Endothelial cell of umbilical vein (primary cell): ENCODE measurements around the gene ULK4. TPM values are rescaled to one million over a fixed set of nuclear protein-coding genes. Genes with fewer than 3 reads are reported as not detected.

ENCODE experiments used
- BruUV-seq: library from RNA; stranded (reverse); fragments of 400-500 nt; replicated peaks from 2 replicates; lab custom pipeline; 2021; lab: Mats Ljungman, UMichigan
- CTCF ChIA-PET: fragments of 300-600, 350-600 bp; sonication (Branson Sonifier 250); formaldehyde crosslinking; loops from one replicate; lab custom pipeline; 2021; ENCODE audit warnings: antibody characterized with exemption, inconsistent platforms; lab: Charles Lee
- POLR2A ChIA-PET: fragments of 300-600, 350-600 bp; sonication (Branson Sonifier 250); formaldehyde crosslinking; loops from one replicate; lab custom pipeline; 2021; ENCODE audit warnings: antibody characterized with exemption, inconsistent platforms; lab: Charles Lee
- DNase-seq: peaks from one replicate; pipeline ENCODE4 v3.0.0-alpha.2; 2011; ENCODE audit warnings: low read depth, low spot score
- FAIRE-seq: peaks from 2 replicates; lab custom pipeline; 2011; peaks lifted over from hg19 to GRCh38; lab: Jason Lieb, UNC
- H2AFZ ChIP-seq: 2 replicates; pipeline ENCODE4 v1.6.0; 2012; ENCODE audit warnings: low read depth, low read length, control low read depth, inconsistent platforms
- H3K27ac ChIP-seq: 2 replicates; pipeline ENCODE4 v1.5.1; 2011; ENCODE audit warnings: low read depth, mild to moderate bottlenecking, control low read depth, low read length, moderate library complexity; ENCODE audit not compliant: insufficient read depth
- H3K27me3 ChIP-seq, 2 experiments: 2 replicates each; pipeline versions ENCODE4 v1.6.0 to v1.6.1; 2011; ENCODE audit warnings: low read length in 2 of 2, mixed read lengths in 1 of 2; ENCODE audit not compliant: control insufficient read depth in 2 of 2, insufficient read depth in 2 of 2
- H3K36me3 ChIP-seq, 2 experiments: 2 replicates in 1 of 2; 3 replicates in 1 of 2; pipeline ENCODE4 v1.5.1; 2011; ENCODE audit warnings: low read length in 2 of 2, mild to moderate bottlenecking in 1 of 2, moderate library complexity in 1 of 2; ENCODE audit not compliant: control insufficient read depth in 2 of 2, insufficient read depth in 2 of 2; ENCODE audit errors: extremely low read depth in 1 of 2
- H3K4me1 ChIP-seq: 3 replicates; pipeline ENCODE4 v1.5.1; 2011; ENCODE audit warnings: mild to moderate bottlenecking, low read length; ENCODE audit not compliant: control insufficient read depth, insufficient read depth; ENCODE audit errors: extremely low read depth
- H3K4me2 ChIP-seq: 2 replicates; pipeline ENCODE4 v1.6.1; 2011; ENCODE audit warnings: low read length, control low read depth, mixed read lengths; ENCODE audit not compliant: insufficient read depth
- H3K4me3 ChIP-seq, 3 experiments: fragments of 200-600 bp in 1 of 3; sonication (generic), shearing (Covaris generic) in 1 of 3; replicated peaks in 1 of 3; 2 replicates each; pipeline ENCODE4 v1.5.1; 2011 to 2016; ENCODE audit warnings: control low read depth in 3 of 3, low read length in 3 of 3, mild to moderate bottlenecking in 2 of 3, inconsistent platforms in 1 of 3, low read depth in 1 of 3, moderate library complexity in 1 of 3; ENCODE audit not compliant: insufficient read depth in 1 of 3
- H3K79me2 ChIP-seq: 2 replicates; pipeline ENCODE4 v1.6.0; 2012; ENCODE audit warnings: low read length, inconsistent platforms; ENCODE audit not compliant: control insufficient read depth, insufficient read depth
- H3K9ac ChIP-seq: replicated peaks from 2 replicates; pipeline ENCODE3; 2011; ENCODE audit warnings: low read length, control low read depth; ENCODE audit not compliant: insufficient read depth; ENCODE audit errors: extremely low read depth
- H3K9me1 ChIP-seq: replicated peaks from 3 replicates; pipeline ENCODE4 v1.6.0; 2011; ENCODE audit warnings: mild to moderate bottlenecking, low read length; ENCODE audit not compliant: control insufficient read depth, insufficient read depth; ENCODE audit errors: extremely low read depth
- H3K9me3 ChIP-seq: replicated peaks from 2 replicates; pipeline ENCODE4 v1.5.1; 2012; ENCODE audit warnings: low read length, inconsistent platforms; ENCODE audit not compliant: control insufficient read depth, insufficient read depth
- H4K20me1 ChIP-seq: replicated peaks from 2 replicates; pipeline ENCODE3; 2011; ENCODE audit warnings: mild to moderate bottlenecking, low read length; ENCODE audit not compliant: control insufficient read depth, insufficient read depth; ENCODE audit errors: extremely low read depth
- CTCF ChIP-seq, 2 donors: IDR thresholded peaks; 1 replicate in 1 of 2; 2 replicates in 1 of 2; pipeline ENCODE4 v1.5.1; 2011; ENCODE audit warnings: low read length in 2 of 2, mild to moderate bottlenecking in 2 of 2, moderate library complexity in 2 of 2, control low read depth in 1 of 2, inconsistent platforms in 1 of 2, low read depth in 1 of 2; ENCODE audit not compliant: insufficient read depth in 1 of 2; ENCODE audit errors: extremely low read depth in 1 of 2
- EZH2 ChIP-seq: IDR thresholded peaks from 2 replicates; pipeline ENCODE4 v1.6.1; 2012; ENCODE audit warnings: borderline replicate concordance, low read depth, mild to moderate bottlenecking, moderate library complexity, low read length, inconsistent platforms; ENCODE audit not compliant: severe bottlenecking
- FOS ChIP-seq: IDR thresholded peaks from 2 replicates; pipeline ENCODE4 v1.6.1; 2011; ENCODE audit warnings: mild to moderate bottlenecking, low read length, moderate library complexity, borderline replicate concordance; ENCODE audit not compliant: insufficient read depth
- GATA2 ChIP-seq: IDR thresholded peaks from 2 replicates; pipeline ENCODE4 v1.7.0; 2011; ENCODE audit warnings: low read depth, mild to moderate bottlenecking, moderate library complexity, mixed read lengths, low read length; ENCODE audit not compliant: insufficient read length, insufficient read depth
- JUN ChIP-seq: IDR thresholded peaks from 2 replicates; pipeline ENCODE4 v1.6.1; 2011; ENCODE audit warnings: borderline replicate concordance, low read depth; ENCODE audit not compliant: insufficient read length, insufficient read depth
- MAX ChIP-seq: IDR thresholded peaks from 2 replicates; pipeline ENCODE4 v1.6.1; 2011; ENCODE audit not compliant: insufficient read depth, insufficient read length
- MYC ChIP-seq: IDR thresholded peaks from one replicate; pipeline ENCODE4 v1.6.1; 2011; ENCODE audit warnings: mild to moderate bottlenecking, low read depth, low read length
- POLR2A ChIP-seq: IDR thresholded peaks from 2 replicates; pipeline ENCODE4 v1.6.1; 2012; ENCODE audit warnings: low read depth, mild to moderate bottlenecking, control low read depth, low read length
- POLR2AphosphoS5 ChIP-seq: IDR thresholded peaks from 2 replicates; pipeline ENCODE4 v1.6.1; 2012; ENCODE audit warnings: low read depth, mild to moderate bottlenecking, control low read depth, low read length, moderate library complexity; ENCODE audit not compliant: insufficient read depth
- dilution Hi-C: fragments of 300-500 bp; cut with MboI; formaldehyde crosslinking; loops from one replicate; pipeline ENCODE4 v1.15.0; 2019; ENCODE audit warnings: low sequenced_read_pairs; ENCODE audit not compliant: extremely low pct_ligation_motif_present
- intact Hi-C: fragments of 100-400 bp; cut with micrococcal nuclease; formaldehyde crosslinking; loops from one replicate; pipeline ENCODE4 v1.10.0; 2022
- polyA plus RNA-seq, 4 experiments: library from polyadenylated mRNA; depleted of rRNA in 3 of 4; stranded (reverse) in 3 of 4; unstranded in 1 of 4; fragments of >200 nt; gene quantifications; 2 replicates each; pipeline versions ENCODE4 v1.2.1 to v1.2.3, GENCODE V29; 2011 to 2012; ENCODE audit warnings: missing spikeins in 1 of 4
- total RNA-seq: library from RNA; stranded (reverse); gene quantifications from 2 replicates; pipeline ENCODE4 v1.2.3, GENCODE V29; 2021

Gene ULK4
- total and polyA plus RNA-seq, 2 donors (not counting 3 experiments of a cell fraction or from before 2014, with no cell fraction given): 3.3 to 16.0 TPM

- Histone ChIP-seq H2AFZ (no peak overlapping the region), H3K9ac (no peak overlapping the region), H3K9me1 (peaks cover 2% of the 10 kb centered on the region), H3K79me2 (no peaks in the 10 kb centered on the region), H3K9me3 (no peaks in the 10 kb centered on the region), H3K27me3 (no peaks in the 10 kb centered on the region), H3K4me2 (no peak overlapping the region), H3K27ac (no peak overlapping the region), H3K4me3 (no peak overlapping the region), H3K36me3 (no peaks in the 10 kb centered on the region), H3K4me1 (no peaks in the 10 kb centered on the region), H4K20me1 (no peaks in the 10 kb centered on the region)
- DNase-seq (peak; percentile 80), FAIRE-seq (peak; percentile 70)
- dilution Hi-C loops: no loop called here
- ChIA-PET POLR2A (no interaction called here), CTCF (no interaction called here)
- no peak for TF ChIP-seq FOS
- TF ChIP-seq CTCF (IDR thresholded peaks at IDR 0.05; ENCODE audit: extremely low read depth in 1 of 2, insufficient read depth in 1 of 2, low read depth in 1 of 2, low read length in 2 of 2): no peak
- TF ChIP-seq POLR2A: no peak
- no peak for TF ChIP-seq MYC
- no peak for TF ChIP-seq JUN
- TF ChIP-seq EZH2: no peak
- TF ChIP-seq GATA2: no peak
- TF ChIP-seq MAX: no peak
- TF ChIP-seq POLR2AphosphoS5: no peak
- intact Hi-C loops: no loop called here
- BruUV-seq: no TSS peak
Observed at GRCh38 chr3:41690766-41691563, 270.9 kb downstream of the ULK4 start.
